ENCODE data around the gene NCL. TPM values are rescaled to one million over a fixed set of nuclear protein-coding genes. Genes with fewer than 3 reads are reported as not detected.

The NCL gene
- total and polyA plus RNA-seq, 2 of the 13 experiments (the other 11 are each of a cell fraction or from before 2014, with no cell fraction given) = 105 to 779 TPM

DNA sequence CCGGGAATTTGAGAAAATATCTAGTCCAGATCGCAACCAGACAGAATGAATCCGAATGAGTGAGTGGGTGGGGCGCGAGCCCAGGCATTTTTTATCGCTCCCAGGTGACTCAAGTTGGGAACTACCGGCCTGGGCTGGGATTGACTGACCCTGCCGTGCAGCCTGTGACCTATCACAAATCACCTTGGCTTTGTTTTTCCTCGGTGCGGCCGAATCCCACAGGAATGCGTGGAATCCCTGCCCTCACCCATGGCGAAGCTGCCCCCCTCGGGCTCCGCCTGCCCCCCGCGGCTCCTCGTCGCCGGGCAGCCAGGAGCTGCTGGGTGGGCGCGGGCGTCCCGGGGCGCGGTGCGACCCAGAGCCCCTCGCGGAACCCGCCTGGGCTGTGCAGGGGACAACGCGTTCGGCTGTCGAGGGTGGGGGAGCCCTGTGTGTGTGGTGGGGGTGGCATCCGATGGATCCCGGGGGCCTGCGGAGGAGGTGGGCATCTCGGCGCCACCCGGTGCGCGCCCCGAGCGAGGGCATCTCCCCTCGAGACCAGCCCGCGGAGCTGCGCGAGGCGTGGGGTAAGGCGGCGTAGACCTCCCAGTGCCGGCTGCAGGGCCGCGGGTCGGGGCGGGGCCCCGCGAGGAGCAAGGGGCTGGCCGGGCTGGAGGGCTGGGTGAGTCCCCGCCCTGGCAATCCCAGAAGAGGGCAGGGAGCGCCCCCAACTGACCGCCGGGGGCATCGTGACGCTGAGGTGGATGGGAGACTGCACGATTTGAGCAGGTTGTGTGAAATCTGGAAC is 52.3 kb downstream of the NCL start (continued):
- TF ChIP-seq, protein P1, sequence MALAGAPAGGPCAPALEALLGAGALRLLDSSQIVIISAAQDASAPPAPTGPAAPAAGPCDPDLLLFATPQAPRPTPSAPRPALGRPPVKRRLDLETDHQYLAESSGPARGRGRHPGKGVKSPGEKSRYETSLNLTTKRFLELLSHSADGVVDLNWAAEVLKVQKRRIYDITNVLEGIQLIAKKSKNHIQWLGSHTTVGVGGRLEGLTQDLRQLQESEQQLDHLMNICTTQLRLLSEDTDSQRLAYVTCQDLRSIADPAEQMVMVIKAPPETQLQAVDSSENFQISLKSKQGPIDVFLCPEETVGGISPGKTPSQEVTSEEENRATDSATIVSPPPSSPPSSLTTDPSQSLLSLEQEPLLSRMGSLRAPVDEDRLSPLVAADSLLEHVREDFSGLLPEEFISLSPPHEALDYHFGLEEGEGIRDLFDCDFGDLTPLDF (CRISPR knock-in tag; IDR thresholded peaks at IDR 0.05) = no peak
- TF ChIP-seq ZNF766 (CRISPR knock-in tag; IDR thresholded peaks at IDR 0.05; ENCODE audit: borderline replicate concordance) = 0 out of 2 replicates have a peak, but pooled peaks have one; percentile 15
- TF ChIP-seq, protein P2, sequence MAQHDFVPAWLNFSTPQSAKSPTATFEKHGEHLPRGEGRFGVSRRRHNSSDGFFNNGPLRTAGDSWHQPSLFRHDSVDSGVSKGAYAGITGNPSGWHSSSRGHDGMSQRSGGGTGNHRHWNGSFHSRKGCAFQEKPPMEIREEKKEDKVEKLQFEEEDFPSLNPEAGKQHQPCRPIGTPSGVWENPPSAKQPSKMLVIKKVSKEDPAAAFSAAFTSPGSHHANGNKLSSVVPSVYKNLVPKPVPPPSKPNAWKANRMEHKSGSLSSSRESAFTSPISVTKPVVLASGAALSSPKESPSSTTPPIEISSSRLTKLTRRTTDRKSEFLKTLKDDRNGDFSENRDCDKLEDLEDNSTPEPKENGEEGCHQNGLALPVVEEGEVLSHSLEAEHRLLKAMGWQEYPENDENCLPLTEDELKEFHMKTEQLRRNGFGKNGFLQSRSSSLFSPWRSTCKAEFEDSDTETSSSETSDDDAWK (CRISPR knock-in tag; IDR thresholded peaks at IDR 0.05) = no peak
- no peak for TF ChIP-seq MBNL3 (CRISPR knock-in tag; conservative IDR thresholded peaks at IDR 0.05)
- TF ChIP-seq SMYD3 (CRISPR knock-in tag; IDR thresholded peaks at IDR 0.05) = no peak
- no peak for TF ChIP-seq RXRA (CRISPR knock-in tag; IDR thresholded peaks at IDR 0.05)
- TF ChIP-seq ZNF777 (CRISPR knock-in tag; IDR thresholded peaks at IDR 0.05) = peak; percentile 95
- TF ChIP-seq ZNF709 (CRISPR knock-in tag; IDR thresholded peaks at IDR 0.05) = no peak
- no peak for TF ChIP-seq FIP1L1 (IDR thresholded peaks at IDR 0.05; ENCODE audit: borderline replicate concordance, insufficient read depth, low read depth, low read length)
- TF ChIP-seq TCF7 (IDR thresholded peaks at IDR 0.05; ENCODE audit: low read depth) = no peak
- TF ChIP-seq KAT7 (CRISPR knock-in tag; IDR thresholded peaks at IDR 0.05; ENCODE audit: borderline replicate concordance) = no peak
- TF ChIP-seq ZNF343 (CRISPR knock-in tag; IDR thresholded peaks at IDR 0.05) = 0 out of 2 replicates have a peak, but pooled peaks have one; percentile 43
- 0 out of 2 replicates have a peak, but pooled peaks have one; percentile 64 for TF ChIP-seq KAT8 (CRISPR knock-in tag; IDR thresholded peaks at IDR 0.05)
- TF ChIP-seq NBN (conservative IDR thresholded peaks at IDR 0.05) = no peak
- TF ChIP-seq ZMYM3 (CRISPR knock-in tag; IDR thresholded peaks at IDR 0.05) = no peak; the same call in 1 of the 2 replicates
- no peak for TF ChIP-seq ADNP (CRISPR knock-in tag; IDR thresholded peaks at IDR 0.05)
- TF ChIP-seq NCOA5 (CRISPR knock-in tag; IDR thresholded peaks at IDR 0.05) = no peak
- no peak for TF ChIP-seq ATM (IDR thresholded peaks at IDR 0.05; ENCODE audit: borderline replicate concordance)
- TF ChIP-seq ZNF567 (CRISPR knock-in tag; IDR thresholded peaks at IDR 0.05; ENCODE audit: borderline replicate concordance) = peak; percentile 95
- no peak for TF ChIP-seq ZNF235 (CRISPR knock-in tag; IDR thresholded peaks at IDR 0.05; ENCODE audit: borderline replicate concordance)
- no peak for TF ChIP-seq GPN1 (CRISPR knock-in tag; IDR thresholded peaks at IDR 0.05; ENCODE audit: borderline replicate concordance)
- peak; percentile 79 for TF ChIP-seq YEATS4 (CRISPR knock-in tag; IDR thresholded peaks at IDR 0.05; ENCODE audit: borderline replicate concordance)
- TF ChIP-seq, protein P3, sequence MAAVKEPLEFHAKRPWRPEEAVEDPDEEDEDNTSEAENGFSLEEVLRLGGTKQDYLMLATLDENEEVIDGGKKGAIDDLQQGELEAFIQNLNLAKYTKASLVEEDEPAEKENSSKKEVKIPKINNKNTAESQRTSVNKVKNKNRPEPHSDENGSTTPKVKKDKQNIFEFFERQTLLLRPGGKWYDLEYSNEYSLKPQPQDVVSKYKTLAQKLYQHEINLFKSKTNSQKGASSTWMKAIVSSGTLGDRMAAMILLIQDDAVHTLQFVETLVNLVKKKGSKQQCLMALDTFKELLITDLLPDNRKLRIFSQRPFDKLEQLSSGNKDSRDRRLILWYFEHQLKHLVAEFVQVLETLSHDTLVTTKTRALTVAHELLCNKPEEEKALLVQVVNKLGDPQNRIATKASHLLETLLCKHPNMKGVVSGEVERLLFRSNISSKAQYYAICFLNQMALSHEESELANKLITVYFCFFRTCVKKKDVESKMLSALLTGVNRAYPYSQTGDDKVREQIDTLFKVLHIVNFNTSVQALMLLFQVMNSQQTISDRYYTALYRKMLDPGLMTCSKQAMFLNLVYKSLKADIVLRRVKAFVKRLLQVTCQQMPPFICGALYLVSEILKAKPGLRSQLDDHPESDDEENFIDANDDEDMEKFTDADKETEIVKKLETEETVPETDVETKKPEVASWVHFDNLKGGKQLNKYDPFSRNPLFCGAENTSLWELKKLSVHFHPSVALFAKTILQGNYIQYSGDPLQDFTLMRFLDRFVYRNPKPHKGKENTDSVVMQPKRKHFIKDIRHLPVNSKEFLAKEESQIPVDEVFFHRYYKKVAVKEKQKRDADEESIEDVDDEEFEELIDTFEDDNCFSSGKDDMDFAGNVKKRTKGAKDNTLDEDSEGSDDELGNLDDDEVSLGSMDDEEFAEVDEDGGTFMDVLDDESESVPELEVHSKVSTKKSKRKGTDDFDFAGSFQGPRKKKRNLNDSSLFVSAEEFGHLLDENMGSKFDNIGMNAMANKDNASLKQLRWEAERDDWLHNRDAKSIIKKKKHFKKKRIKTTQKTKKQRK (IDR thresholded peaks at IDR 0.05; ENCODE audit: low read length) = no peak
- TF ChIP-seq ZNF224 (CRISPR knock-in tag; IDR thresholded peaks at IDR 0.05) = 0 out of 2 replicates have a peak, but pooled peaks have one; percentile 42

All from HepG2 (cell line).